Epithelial cell of esophagus (primary cell): Measurements from ENCODE around the gene ACVR1.

Source experiments
- DNase-seq: peaks from one replicate; pipeline ENCODE4 v3.0.0; 2010; ENCODE audit warnings: low read depth
- H3K4me3 ChIP-seq: 2 replicates; pipeline ENCODE4 v1.5.1; 2011; ENCODE audit warnings: mild to moderate bottlenecking, low read length, control low read depth
- TF ChIP-seq, protein P1 (sequence below): IDR thresholded peaks from 2 replicates; pipeline ENCODE4 v1.5.1; 2011; ENCODE audit warnings: low read depth, mild to moderate bottlenecking, low read length, control low read depth, inconsistent platforms; ENCODE audit not compliant: insufficient read depth; ENCODE audit errors: missing control alignments

The ACVR1 gene

DNA sequence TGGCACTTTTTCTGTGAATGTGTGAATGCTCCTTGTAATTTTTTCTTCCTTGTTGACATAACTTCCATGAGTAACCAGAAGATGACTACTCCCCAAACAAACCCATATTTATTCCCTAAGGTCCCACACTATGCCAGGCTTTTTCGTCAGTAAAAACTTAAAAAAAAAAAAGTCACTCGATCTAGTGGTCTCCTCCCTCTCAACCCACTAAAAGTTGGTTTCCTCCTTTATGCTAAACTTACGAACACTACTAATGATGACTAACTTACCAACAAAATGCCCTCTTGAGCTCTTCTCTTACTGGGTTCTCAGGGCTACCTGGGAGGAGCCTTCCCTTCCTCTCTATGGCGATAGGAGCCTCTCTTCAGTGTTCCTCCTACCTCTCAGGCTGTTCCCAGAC lies 18.2 kb downstream of the ACVR1 start:
- no peak overlapping the region for H3K4me3 ChIP-seq
- TF ChIP-seq, protein P1, sequence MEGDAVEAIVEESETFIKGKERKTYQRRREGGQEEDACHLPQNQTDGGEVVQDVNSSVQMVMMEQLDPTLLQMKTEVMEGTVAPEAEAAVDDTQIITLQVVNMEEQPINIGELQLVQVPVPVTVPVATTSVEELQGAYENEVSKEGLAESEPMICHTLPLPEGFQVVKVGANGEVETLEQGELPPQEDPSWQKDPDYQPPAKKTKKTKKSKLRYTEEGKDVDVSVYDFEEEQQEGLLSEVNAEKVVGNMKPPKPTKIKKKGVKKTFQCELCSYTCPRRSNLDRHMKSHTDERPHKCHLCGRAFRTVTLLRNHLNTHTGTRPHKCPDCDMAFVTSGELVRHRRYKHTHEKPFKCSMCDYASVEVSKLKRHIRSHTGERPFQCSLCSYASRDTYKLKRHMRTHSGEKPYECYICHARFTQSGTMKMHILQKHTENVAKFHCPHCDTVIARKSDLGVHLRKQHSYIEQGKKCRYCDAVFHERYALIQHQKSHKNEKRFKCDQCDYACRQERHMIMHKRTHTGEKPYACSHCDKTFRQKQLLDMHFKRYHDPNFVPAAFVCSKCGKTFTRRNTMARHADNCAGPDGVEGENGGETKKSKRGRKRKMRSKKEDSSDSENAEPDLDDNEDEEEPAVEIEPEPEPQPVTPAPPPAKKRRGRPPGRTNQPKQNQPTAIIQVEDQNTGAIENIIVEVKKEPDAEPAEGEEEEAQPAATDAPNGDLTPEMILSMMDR = no peak
- peak; percentile 77 for DNase-seq

DNA sequence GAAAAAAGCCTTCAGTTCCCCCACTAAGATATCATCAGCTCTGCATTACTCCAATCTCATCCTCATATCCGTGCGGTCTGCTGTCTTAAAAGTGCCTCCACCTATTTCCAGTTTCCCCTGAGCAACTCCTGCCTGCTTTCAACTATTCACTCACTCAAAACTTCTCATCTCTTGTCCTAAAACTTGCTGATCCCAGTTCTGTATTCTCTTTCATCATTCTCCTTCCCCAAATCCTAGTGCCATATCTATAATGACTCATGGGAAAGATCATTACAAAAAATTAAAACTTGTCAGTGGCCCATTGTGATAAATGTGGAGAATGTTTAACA lies 20.0 kb downstream of the ACVR1 start:
- TF ChIP-seq, protein P1 = no peak
- DNase-seq = no peak
- H3K4me3 ChIP-seq = no peak overlapping the region

DNA sequence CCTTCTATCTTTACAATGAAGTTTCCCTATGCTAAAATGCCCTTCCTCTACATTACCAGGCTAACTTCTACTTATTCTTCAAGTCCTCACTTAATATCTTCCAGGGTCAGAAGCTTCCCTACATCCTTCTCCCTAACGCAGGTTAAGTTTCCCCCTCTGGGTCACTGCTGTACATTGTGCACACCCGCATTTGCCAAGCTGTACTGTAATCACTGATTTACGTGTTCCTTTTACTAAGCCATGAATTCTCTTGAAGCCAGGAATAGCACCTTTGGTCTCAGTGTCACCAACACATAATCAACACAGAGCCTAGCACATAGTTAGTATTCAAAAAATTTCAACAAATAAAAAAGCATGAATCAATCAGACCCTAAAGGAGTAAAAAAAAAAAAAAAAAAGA lies 22.3 kb downstream of the ACVR1 start:
- DNase-seq = no peak
- H3K4me3 ChIP-seq = no peak overlapping the region
- TF ChIP-seq, protein P1 = no peak

DNA sequence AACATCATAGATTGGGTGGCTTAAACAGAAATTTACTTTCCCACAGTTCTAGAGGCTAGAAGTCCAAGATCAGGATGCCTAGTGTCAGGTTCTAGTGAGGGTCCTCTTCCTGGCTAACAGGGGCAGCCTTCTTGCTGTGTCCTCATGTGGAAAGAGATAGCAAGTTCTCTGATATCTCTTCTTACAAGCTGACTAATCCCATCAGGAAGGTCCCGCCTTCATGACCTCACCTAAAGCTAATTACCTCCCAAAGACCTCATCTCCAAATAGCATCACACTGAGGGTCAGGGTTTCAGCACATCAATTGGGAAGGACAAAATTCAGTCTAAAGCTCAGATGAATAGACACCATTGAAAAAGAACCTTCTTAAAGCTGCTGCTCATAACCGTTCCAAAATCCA lies 22.9 kb downstream of the ACVR1 start:
- no peak for DNase-seq
- H3K4me3 ChIP-seq = no peak overlapping the region
- TF ChIP-seq, protein P1 = no peak

DNA sequence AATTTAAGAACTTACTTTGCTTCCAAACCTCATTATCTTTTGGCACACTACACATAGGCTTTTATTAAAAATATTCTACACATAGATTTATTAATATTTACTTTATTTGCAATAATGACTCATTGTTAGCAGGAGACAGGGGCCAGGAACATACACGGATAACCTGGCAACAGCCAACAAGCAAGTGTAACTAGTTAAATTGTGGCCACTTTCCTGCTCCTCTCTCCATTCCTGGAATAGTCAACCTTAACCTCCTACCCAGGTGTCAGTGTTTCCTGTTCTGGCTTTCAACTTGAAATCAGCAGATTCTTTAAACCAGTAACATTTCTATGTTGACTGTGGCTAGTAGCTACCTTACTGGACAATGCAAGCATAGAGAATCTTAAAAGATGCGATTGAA lies 26.5 kb downstream of the ACVR1 start:
- DNase-seq = peak; percentile 36
- H3K4me3 ChIP-seq = no peak overlapping the region
- TF ChIP-seq, protein P1 = no peak

DNA sequence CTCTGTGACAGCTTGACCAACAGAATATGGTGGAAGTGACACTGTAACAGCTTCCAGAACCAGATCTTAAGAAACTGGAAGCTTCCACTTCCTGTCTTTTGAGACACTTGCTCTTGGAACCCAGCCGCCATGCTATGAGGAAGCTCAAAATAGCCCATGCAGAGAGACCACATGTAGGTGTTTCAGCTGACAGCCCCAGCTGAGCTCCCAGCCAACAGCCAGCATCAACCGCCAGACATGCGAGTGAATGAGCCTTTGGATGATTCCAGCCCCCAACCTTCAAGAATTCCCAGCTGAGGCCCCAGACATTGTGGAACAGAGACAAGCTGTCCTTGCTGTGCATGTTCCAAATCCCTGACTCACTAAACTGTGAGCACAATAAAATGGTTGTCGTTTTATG lies 27.9 kb downstream of the ACVR1 start:
- DNase-seq = no peak
- TF ChIP-seq, protein P1 = no peak
- no peak overlapping the region for H3K4me3 ChIP-seq

DNA sequence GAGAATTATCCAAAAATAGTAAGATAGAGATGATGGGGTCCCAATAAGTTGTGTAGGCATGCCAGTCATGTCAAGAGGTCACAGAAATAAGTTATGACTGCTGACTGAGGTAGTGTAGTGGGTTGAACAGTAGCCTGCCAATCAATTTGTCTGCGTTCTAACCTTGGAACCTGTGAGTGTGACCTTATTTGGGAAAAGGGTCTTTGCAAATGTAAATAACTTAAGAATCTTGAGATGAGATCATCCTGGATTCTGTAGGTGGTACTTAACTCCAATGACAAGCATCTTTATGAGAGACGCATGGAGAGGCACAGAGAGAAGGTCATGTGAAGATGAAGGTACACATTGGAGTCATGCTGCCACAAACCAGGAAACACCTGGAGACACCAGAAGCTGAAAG lies 31.0 kb downstream of the ACVR1 start:
- TF ChIP-seq, protein P1 = no peak
- no peak overlapping the region for H3K4me3 ChIP-seq
- no peak for DNase-seq
